GM19043 (cell line): Measurements from ENCODE around the gene NDUFAF2.
"Not testable (repeated sequence)": the region's sequence is repeated elsewhere in the genome, so short reads cannot be mapped to it uniquely, and the experiment has no call there.

Experiments
- ATAC-seq: cut with Tn5 transposase; IDR thresholded peaks from one replicate; pipeline ENCODE4 v1.9.1; 2021; ENCODE audit warnings: low read depth; ENCODE audit not compliant: unreplicated experiment

The NDUFAF2 gene

GRCh38 chr5:61163905-61164304, 218.9 kb downstream of the NDUFAF2 start:
- no peak for ATAC-seq

- ATAC-seq, result no peak
These were observed 222.4 kb downstream of the NDUFAF2 start for GRCh38 chr5:61167382-61167781.

- no peak for ATAC-seq
These were observed 223.9 kb downstream of the NDUFAF2 start for GRCh38 chr5:61168951-61169350.

GRCh38 chr5:61171479-61171878, 226.5 kb downstream of the NDUFAF2 start:
- ATAC-seq, result no peak

- ATAC-seq, result no peak
These were observed 231.6 kb downstream of the NDUFAF2 start for GRCh38 chr5:61176631-61177030.

GRCh38 chr5:61177070-61177469, 232.1 kb downstream of the NDUFAF2 start:
- ATAC-seq, result no peak

- peak; percentile 61 for ATAC-seq
These were observed 232.7 kb downstream of the NDUFAF2 start for GRCh38 chr5:61177716-61178115.

GRCh38 chr5:61178702-61179101, 233.7 kb downstream of the NDUFAF2 start:
- ATAC-seq, result no peak

GRCh38 chr5:61180886-61181285, 235.9 kb downstream of the NDUFAF2 start:
- no peak for ATAC-seq

GRCh38 chr5:61182449-61182848, 237.4 kb downstream of the NDUFAF2 start:
- ATAC-seq, result no peak

GRCh38 chr5:61183538-61183937, 238.5 kb downstream of the NDUFAF2 start:
- ATAC-seq, result no peak

- ATAC-seq, result no peak
These were observed 239.7 kb downstream of the NDUFAF2 start for GRCh38 chr5:61184708-61185107.

- ATAC-seq, result no peak
These were observed 241.6 kb downstream of the NDUFAF2 start for GRCh38 chr5:61186634-61187033.

- not testable (repeated sequence) for ATAC-seq
These were observed 242.3 kb downstream of the NDUFAF2 start for GRCh38 chr5:61187352-61187751.

- ATAC-seq, result not testable (repeated sequence)
These were observed 242.8 kb downstream of the NDUFAF2 start for GRCh38 chr5:61187826-61188225.

GRCh38 chr5:61198606-61199005, 253.6 kb downstream of the NDUFAF2 start:
- ATAC-seq, result no peak

- no peak for ATAC-seq
These were observed 255.7 kb downstream of the NDUFAF2 start for GRCh38 chr5:61200582-61201155.

GRCh38 chr5:61202213-61202612, 257.2 kb downstream of the NDUFAF2 start:
- ATAC-seq, result no peak
